ENCODE data around the gene SLC38A6.

GRCh38 chr14:61051051-61051450, 70.0 kb downstream of the SLC38A6 start:
- TF ChIP-seq CTCF (IDR thresholded peaks at IDR 0.05) (no peak), REST (IDR thresholded peaks at IDR 0.05; ENCODE audit: insufficient read depth in 1 of 2, low read depth in 2 of 2, low read length in 1 of 2) (no peak)

Measured in Panc1 (cell line).